ENCODE data around the gene BRINP2.

Gene BRINP2

GRCh38 chr1:177170756-177171535 is at the start of gene BRINP2:
Gene BRINP2 (plus strand): TSS chr1:177170958. CDS start chr1:177229877, 58,919 bp downstream.
- no peak for DNase-seq

GRCh38 chr1:177122461-177123251 is 48.1 kb upstream of the BRINP2 start:
- no peak for DNase-seq

GRCh38 chr1:177124577-177125278 is 46.0 kb upstream of the BRINP2 start:
- DNase-seq: no peak

- no peak for DNase-seq
Observed at GRCh38 chr1:177126267-177126666, 44.5 kb upstream of the BRINP2 start.

GRCh38 chr1:177128665-177129281 is 42.0 kb upstream of the BRINP2 start:
- DNase-seq: no peak

- no peak for DNase-seq
Observed at GRCh38 chr1:177130451-177130945, 40.3 kb upstream of the BRINP2 start.

- no peak for DNase-seq
Observed at GRCh38 chr1:177131723-177132122, 39.0 kb upstream of the BRINP2 start.

- no peak for DNase-seq
Observed at GRCh38 chr1:177132141-177132540, 38.6 kb upstream of the BRINP2 start.

- DNase-seq: no peak
Observed at GRCh38 chr1:177133977-177134538, 36.7 kb upstream of the BRINP2 start.

GRCh38 chr1:177135250-177135649 is 35.5 kb upstream of the BRINP2 start:
- DNase-seq: no peak

- DNase-seq: no peak
Observed at GRCh38 chr1:177137814-177138213, 32.9 kb upstream of the BRINP2 start.

- no peak for DNase-seq
Observed at GRCh38 chr1:177138347-177138746, 32.4 kb upstream of the BRINP2 start.

GRCh38 chr1:177142010-177142409 is 28.7 kb upstream of the BRINP2 start:
- no peak for DNase-seq

- DNase-seq: no peak
Observed at GRCh38 chr1:177142791-177143271, 27.9 kb upstream of the BRINP2 start.

GRCh38 chr1:177145106-177146070 is 25.4 kb upstream of the BRINP2 start:
- DNase-seq: no peak

GRCh38 chr1:177146499-177146898 is 24.3 kb upstream of the BRINP2 start:
- no peak for DNase-seq

- no peak for DNase-seq
Observed at GRCh38 chr1:177162243-177162642, 8.5 kb upstream of the BRINP2 start.

GRCh38 chr1:177163844-177164379 is 6.8 kb upstream of the BRINP2 start:
- no peak for DNase-seq

- DNase-seq: no peak
Observed at GRCh38 chr1:177164380-177165068, 6.2 kb upstream of the BRINP2 start, which contains the start of gene ASTN1. Gene ASTN1 (minus strand): TSS chr1:177164712. CDS start chr1:177164676, 36 bp downstream.

- DNase-seq: no peak
Observed at GRCh38 chr1:177165069-177165439, 5.7 kb upstream of the BRINP2 start.

Measured in CD4-positive, alpha-beta T cell treated with Interleukin-21 for 1 hour (primary cell).